GM23248 (cell line): ENCODE results near the gene RCOR1. TPM values are rescaled to one million over a fixed set of nuclear protein-coding genes. Genes with fewer than 3 reads are reported as not detected.

Experiments
- DNase-seq: peaks from one replicate; pipeline ENCODE4 v3.0.0-alpha.2; 2015
- H2AFZ ChIP-seq: fragments of 200-600 bp; sonication (generic); 2 replicates; pipeline ENCODE4 v1.6.1; 2016; ENCODE audit warnings: antibody characterized with exemption
- H3F3A ChIP-seq: fragments of 200-600 bp; sonication (generic); 2 replicates; pipeline ENCODE4 v1.6.1; 2016; ENCODE audit warnings: mild to moderate bottlenecking, antibody characterized with exemption, mixed run types; ENCODE audit not compliant: insufficient read depth
- H3K27ac ChIP-seq: fragments of 200-600 bp; sonication (generic); 2 replicates; pipeline ENCODE4 v1.5.1; 2016; ENCODE audit warnings: mild to moderate bottlenecking
- H3K27me3 ChIP-seq: fragments of 200-600 bp; sonication (generic); replicated peaks from 2 replicates; pipeline ENCODE4 v1.6.1; 2016; ENCODE audit warnings: mild to moderate bottlenecking; ENCODE audit not compliant: insufficient read depth
- H3K36me3 ChIP-seq: fragments of 200-600 bp; sonication (generic); 2 replicates; pipeline ENCODE4 v1.6.1; 2016; ENCODE audit warnings: low read depth, mild to moderate bottlenecking
- H3K4me1 ChIP-seq: fragments of 200-600 bp; sonication (generic); 2 replicates; pipeline ENCODE4 v1.6.1; 2016; ENCODE audit warnings: mild to moderate bottlenecking; ENCODE audit not compliant: insufficient read depth
- H3K4me2 ChIP-seq: fragments of 200-600 bp; sonication (generic); one replicate; pipeline ENCODE4 v1.6.1; 2016; ENCODE audit warnings: mild to moderate bottlenecking; ENCODE audit not compliant: unreplicated experiment
- H3K4me3 ChIP-seq: fragments of 200-600 bp; sonication (generic); 2 replicates; pipeline ENCODE4 v1.5.1; 2016; ENCODE audit warnings: mild to moderate bottlenecking
- H3K79me2 ChIP-seq: fragments of 200-600 bp; sonication (generic); 2 replicates; pipeline ENCODE4 v1.6.1; 2016; ENCODE audit warnings: mild to moderate bottlenecking; ENCODE audit not compliant: insufficient read depth
- H3K9ac ChIP-seq: fragments of 200-600 bp; sonication (generic); 2 replicates; pipeline ENCODE4 v1.6.1; 2016; ENCODE audit warnings: mild to moderate bottlenecking
- H3K9me2 ChIP-seq: fragments of 200-600 bp; sonication (generic); 2 replicates; pipeline ENCODE4 v1.6.1; 2016; ENCODE audit warnings: mixed run types, mild to moderate bottlenecking, moderate library complexity; ENCODE audit not compliant: insufficient read depth
- H3K9me3 ChIP-seq: fragments of 200-600 bp; sonication (generic); one replicate; pipeline ENCODE4 v1.6.1; 2017; ENCODE audit warnings: low read depth
- H4K20me1 ChIP-seq: fragments of 200-600 bp; sonication (generic); 2 replicates; pipeline ENCODE4 v1.6.0; 2016; ENCODE audit not compliant: insufficient read depth
- EZH2 ChIP-seq: fragments of 200-600 bp; sonication (generic); IDR thresholded peaks from 2 replicates; pipeline ENCODE4 v1.6.1; 2018; ENCODE audit warnings: antibody characterized with exemption, mild to moderate bottlenecking; ENCODE audit not compliant: insufficient read depth, poor library complexity, severe bottlenecking
- EZH2phosphoT487 ChIP-seq: fragments of 200-600 bp; sonication (generic); IDR thresholded peaks from 2 replicates; pipeline ENCODE4 v1.6.1; 2018; ENCODE audit warnings: antibody characterized with exemption, moderate library complexity, mild to moderate bottlenecking, low read depth; ENCODE audit not compliant: insufficient read depth
- WGBS, 2 experiments: methylation state at CpG; one replicate each; pipeline ENCODE4 v1.1.6; 2015 to 2017; ENCODE audit warnings: low lambda C conversion rate in 2 of 2, low coverage in 1 of 2; ENCODE audit errors: missing lambda C conversion rate in 2 of 2; 5-methylcytosine and 5-hydroxymethylcytosine counted together
- in situ Hi-C: fragments of 300-500 bp; cut with MboI; formaldehyde crosslinking; loops from 2 replicates; pipeline ENCODE4 v1.15.0; 2020
- polyA plus RNA-seq: library from polyadenylated mRNA; unstranded; fragments of >200 nt; fragmentation: Nextera tagmentation; extraction: Ambion mirVana; gene quantifications from 2 replicates; pipeline ENCODE4 v1.2.1, GENCODE V29; 2016
- total RNA-seq: library from RNA; depleted of rRNA; stranded (reverse); fragments of >200 nt; shearing (Covaris generic); gene quantifications from 2 replicates; pipeline ENCODE4 v1.2.3, GENCODE V29; 2014

RCOR1 gene
- total and polyA plus RNA-seq, 2 experiments from 2014 or later: 3.2 to 15.6 TPM

- 0 out of 2 replicates have a peak, but pooled peaks cover 3% of the 10 kb centered on the region for H3F3A ChIP-seq
- no peak overlapping the region for H3K9ac ChIP-seq
- 95 to 99% methylated on average over 3 of the region's 3 CpGs for WGBS, 2 experiments
- no peak overlapping the region for H3K4me2 ChIP-seq
- H3K9me3 ChIP-seq: no peaks in the 10 kb centered on the region
- H3K4me1 ChIP-seq: peaks cover 6% of the 10 kb centered on the region; the same call in 1 of the 2 replicates
- peaks cover 100% of the 10 kb centered on the region for H3K79me2 ChIP-seq
- H3K9me2 ChIP-seq: no peaks in the 10 kb centered on the region; the same call in 1 of the 2 replicates
- in situ Hi-C loops: no loop called here
- TF ChIP-seq EZH2: no peak
- TF ChIP-seq EZH2phosphoT487: no peak
- H3K4me3 ChIP-seq: no peak overlapping the region
- no peaks in the 10 kb centered on the region for H3K36me3 ChIP-seq
- no peak overlapping the region for H3K27ac ChIP-seq
- H4K20me1 ChIP-seq: peaks cover 26% of the 10 kb centered on the region; the same call in 1 of the 2 replicates
- H2AFZ ChIP-seq: no peak overlapping the region
- no peaks in the 10 kb centered on the region for H3K27me3 ChIP-seq
- no peak for DNase-seq
Observed at GRCh38 chr14:102663440-102663839, 71.0 kb downstream of the RCOR1 start.

- H3K79me2 ChIP-seq: peaks cover 100% of the 10 kb centered on the region
- no peak for DNase-seq
- WGBS, 2 experiments: 79 to 88% methylated on average over 2 of the region's 2 CpGs
- H3F3A ChIP-seq: no peaks in the 10 kb centered on the region
- no peak for TF ChIP-seq EZH2
- no peak for TF ChIP-seq EZH2phosphoT487
- no peaks in the 10 kb centered on the region for H3K9me3 ChIP-seq
- no peaks in the 10 kb centered on the region for H3K27me3 ChIP-seq
- H2AFZ ChIP-seq: no peak overlapping the region
- no peaks in the 10 kb centered on the region for H3K36me3 ChIP-seq
- no peaks in the 10 kb centered on the region for H3K4me1 ChIP-seq
- in situ Hi-C loops: no loop called here
- peaks cover 21% of the 10 kb centered on the region; the same call in 1 of the 2 replicates for H4K20me1 ChIP-seq
- H3K4me3 ChIP-seq: no peak overlapping the region
- no peak overlapping the region for H3K27ac ChIP-seq
- H3K9ac ChIP-seq: no peak overlapping the region
- no peak overlapping the region for H3K4me2 ChIP-seq
- no peaks in the 10 kb centered on the region; the same call in 1 of the 2 replicates for H3K9me2 ChIP-seq
Observed at GRCh38 chr14:102665621-102666020, 73.2 kb downstream of the RCOR1 start.

- no peak overlapping the region for H2AFZ ChIP-seq
- no peak overlapping the region for H3K27ac ChIP-seq
- in situ Hi-C loops: no loop called here
- no peak for DNase-seq
- H4K20me1 ChIP-seq: peaks cover 18% of the 10 kb centered on the region; the same call in 1 of the 2 replicates
- no peaks in the 10 kb centered on the region for H3K9me3 ChIP-seq
- peaks cover 100% of the 10 kb centered on the region for H3K79me2 ChIP-seq
- no peak overlapping the region for H3K9ac ChIP-seq
- no peak overlapping the region for H3K4me2 ChIP-seq
- H3F3A ChIP-seq: no peaks in the 10 kb centered on the region
- H3K36me3 ChIP-seq: no peaks in the 10 kb centered on the region
- H3K4me1 ChIP-seq: no peaks in the 10 kb centered on the region
- WGBS, 2 experiments: 72 to 81% methylated on average over 5 of the region's 5 CpGs
- H3K27me3 ChIP-seq: no peaks in the 10 kb centered on the region
- H3K9me2 ChIP-seq: no peaks in the 10 kb centered on the region; the same call in 1 of the 2 replicates
- TF ChIP-seq EZH2phosphoT487 (no peak), EZH2 (no peak)
- H3K4me3 ChIP-seq: no peak overlapping the region
Observed at GRCh38 chr14:102666635-102667034, 74.2 kb downstream of the RCOR1 start.

GRCh38 chr14:102667703-102668102 lies 75.3 kb downstream of the RCOR1 start:
- in situ Hi-C loops: no loop called here
- H3K27me3 ChIP-seq: no peaks in the 10 kb centered on the region
- TF ChIP-seq EZH2 (no peak), EZH2phosphoT487 (no peak)
- no peak for DNase-seq
- no peak overlapping the region for H2AFZ ChIP-seq
- H3K4me2 ChIP-seq: no peak overlapping the region
- no peaks in the 10 kb centered on the region for H3F3A ChIP-seq
- H3K9me3 ChIP-seq: no peaks in the 10 kb centered on the region
- no peak overlapping the region for H3K4me3 ChIP-seq
- H4K20me1 ChIP-seq: peaks cover 18% of the 10 kb centered on the region; the same call in 1 of the 2 replicates
- H3K79me2 ChIP-seq: peaks cover 100% of the 10 kb centered on the region
- no peaks in the 10 kb centered on the region for H3K4me1 ChIP-seq
- H3K27ac ChIP-seq: no peak overlapping the region
- H3K9me2 ChIP-seq: no peaks in the 10 kb centered on the region; the same call in 1 of the 2 replicates
- no peak overlapping the region for H3K9ac ChIP-seq
- 98% methylated on average over 2 of the region's 2 CpGs for WGBS, 2 experiments
- no peaks in the 10 kb centered on the region for H3K36me3 ChIP-seq
